ENCODE results near the gene YIPF6.
A peak's percentile ranks its signal among the peaks of the same experiment; 100 is the strongest.
"Not testable (repeated sequence)": the region's sequence is repeated elsewhere in the genome, so short reads cannot be mapped to it uniquely, and the experiment has no call there.

The YIPF6 gene

GRCh38 chrX:68462653-68463052 lies 36.2 kb upstream of the YIPF6 start:
- ChIA-PET CTCF (no interaction called here), POLR2A (no interaction called here)
- WGBS (ENCODE audit: insufficient coverage): 50% methylated on average over 2 of the region's 8 CpGs
- H3K27me3 ChIP-seq (replicated peaks in 2 of 5; ENCODE audit: control insufficient read depth in 4 of 5, insufficient read depth in 5 of 5, low read length in 4 of 5): no peaks in the 10 kb centered on the region
- peak overlapping the region in 1 of 7 experiments; percentile 35 for H3K4me3 ChIP-seq (ENCODE audit: control insufficient read depth in 1 of 7, extremely low read depth in 1 of 7, insufficient read depth in 4 of 7, low read depth in 2 of 7, low read length in 6 of 7)
- H3K9me3 ChIP-seq (ENCODE audit: control extremely low read depth in 1 of 5, control insufficient read depth in 4 of 5, insufficient read depth in 2 of 5, low read depth in 1 of 5, low read length in 4 of 5): no peaks in the 10 kb centered on the region
- H3K36me3 ChIP-seq (ENCODE audit: control insufficient read depth in 4 of 4, insufficient read depth in 4 of 4, low read length in 3 of 4): no peaks in the 10 kb centered on the region
- H3K4me1 ChIP-seq (ENCODE audit: control extremely low read depth in 1 of 4, control insufficient read depth in 4 of 4, insufficient read depth in 4 of 4, low read length in 3 of 4): no peaks in the 10 kb centered on the region
- H3K27ac ChIP-seq (ENCODE audit: insufficient read depth in 1 of 2, low read depth in 1 of 2, low read length in 2 of 2, poor library complexity in 1 of 2, severe bottlenecking in 2 of 2): no peak overlapping the region
- peak; percentile 52 to 74 (median 71) for DNase-seq

DNA sequence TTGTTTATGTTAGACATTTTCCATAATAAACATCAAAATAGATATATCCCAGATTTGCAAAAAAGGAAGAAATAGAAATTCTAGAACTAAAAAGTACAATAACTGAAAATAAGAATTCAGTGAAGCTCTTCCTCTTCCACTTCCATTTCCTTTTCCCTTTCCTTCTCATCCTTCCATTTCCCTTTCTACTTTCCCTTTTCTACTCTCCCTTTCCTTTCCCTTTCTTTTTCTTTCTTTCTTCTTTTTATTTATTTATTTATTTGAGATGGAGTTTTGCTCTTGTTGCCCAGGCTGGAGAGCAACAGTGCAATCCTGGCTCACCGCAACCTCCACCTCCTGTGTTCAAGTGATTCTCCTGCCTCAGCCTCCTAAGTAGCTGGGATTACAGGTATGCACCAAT lies 35.0 kb upstream of the YIPF6 start:
- ChIA-PET POLR2A (no interaction called here), CTCF (interaction anchor here (1.7 to 2.9 kb wide), 2 partner anchors 225 to 267 kb away, joined by 3 to 11 read pairs; no protein-coding TSS in a partner anchor)
- Histone ChIP-seq H3K36me3 (ENCODE audit: control insufficient read depth in 4 of 4, insufficient read depth in 4 of 4, low read length in 3 of 4) (no peaks in the 10 kb centered on the region), H3K4me1 (ENCODE audit: control extremely low read depth in 1 of 4, control insufficient read depth in 4 of 4, insufficient read depth in 4 of 4, low read length in 3 of 4) (no peaks in the 10 kb centered on the region), H3K27me3 (replicated peaks in 2 of 5; ENCODE audit: control insufficient read depth in 4 of 5, insufficient read depth in 5 of 5, low read length in 4 of 5) (no peaks in the 10 kb centered on the region), H3K4me3 (ENCODE audit: control insufficient read depth in 1 of 7, extremely low read depth in 1 of 7, insufficient read depth in 4 of 7, low read depth in 2 of 7, low read length in 6 of 7) (no peak overlapping the region), H3K27ac (ENCODE audit: insufficient read depth in 1 of 2, low read depth in 1 of 2, low read length in 2 of 2, poor library complexity in 1 of 2, severe bottlenecking in 2 of 2) (no peak overlapping the region), H3K9me3 (ENCODE audit: control extremely low read depth in 1 of 5, control insufficient read depth in 4 of 5, insufficient read depth in 2 of 5, low read depth in 1 of 5, low read length in 4 of 5) (no peaks in the 10 kb centered on the region)
- DNase-seq: no peak
- WGBS (ENCODE audit: insufficient coverage): 100% methylated on average over 1 of the region's 1 CpG

DNA sequence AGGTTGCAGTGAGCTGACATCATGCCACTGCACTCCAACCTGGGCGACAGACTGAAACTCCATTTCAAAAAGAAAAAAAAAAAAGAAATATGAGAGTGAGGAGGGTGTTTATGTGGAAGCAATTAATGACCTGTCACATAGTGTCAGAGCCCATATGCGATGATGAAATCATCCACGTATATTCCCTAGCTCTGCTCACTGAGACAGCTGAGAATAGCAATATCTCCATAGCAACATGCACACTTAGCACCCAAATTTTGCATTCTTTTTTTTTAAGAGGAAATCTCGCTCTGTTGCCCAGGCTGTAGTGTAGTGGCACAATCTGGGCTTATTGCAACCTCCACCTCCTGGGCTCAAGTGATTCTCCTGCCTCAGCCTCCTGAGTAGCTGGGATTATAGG lies 34.1 kb upstream of the YIPF6 start:
- 73% methylated on average over 2 of the region's 4 CpGs for WGBS (ENCODE audit: insufficient coverage)
- Histone ChIP-seq H3K27me3 (replicated peaks in 2 of 5; ENCODE audit: control insufficient read depth in 4 of 5, insufficient read depth in 5 of 5, low read length in 4 of 5) (no peaks in the 10 kb centered on the region), H3K9me3 (ENCODE audit: control extremely low read depth in 1 of 5, control insufficient read depth in 4 of 5, insufficient read depth in 2 of 5, low read depth in 1 of 5, low read length in 4 of 5) (no peaks in the 10 kb centered on the region), H3K27ac (ENCODE audit: insufficient read depth in 1 of 2, low read depth in 1 of 2, low read length in 2 of 2, poor library complexity in 1 of 2, severe bottlenecking in 2 of 2) (no peak overlapping the region), H3K4me1 (ENCODE audit: control extremely low read depth in 1 of 4, control insufficient read depth in 4 of 4, insufficient read depth in 4 of 4, low read length in 3 of 4) (no peaks in the 10 kb centered on the region), H3K36me3 (ENCODE audit: control insufficient read depth in 4 of 4, insufficient read depth in 4 of 4, low read length in 3 of 4) (no peaks in the 10 kb centered on the region), H3K4me3 (ENCODE audit: control insufficient read depth in 1 of 7, extremely low read depth in 1 of 7, insufficient read depth in 4 of 7, low read depth in 2 of 7, low read length in 6 of 7) (no peak overlapping the region)
- DNase-seq: no peak
- POLR2A ChIA-PET: no interaction called here
- CTCF ChIA-PET: interaction anchor here (1.2 to 2.9 kb wide), 3 partner anchors 226 to 268 kb away, joined by 3 to 11 read pairs (median 3); no protein-coding TSS in a partner anchor

GRCh38 chrX:68480969-68481368 lies 17.9 kb upstream of the YIPF6 start:
- 100% methylated on average over 1 of the region's 1 CpG for WGBS (ENCODE audit: insufficient coverage)
- CTCF ChIA-PET: interaction anchor here (0.6 to 1.7 kb wide), 2 partner anchors 287 to 293 kb away, joined by 3 to 4 read pairs; no protein-coding TSS in a partner anchor

GRCh38 chrX:68486198-68486597 lies 12.7 kb upstream of the YIPF6 start:
- no CpG with 5 or more reads among the region's 3 CpGs for WGBS (ENCODE audit: insufficient coverage)
- CTCF ChIA-PET; H3K4me3 ChIP-seq (ENCODE audit: control insufficient read depth in 1 of 7, extremely low read depth in 1 of 7, insufficient read depth in 4 of 7, low read depth in 2 of 7, low read length in 6 of 7): not testable (repeated sequence)

More at GRCh38 chrX:68480969-68481368, 17.9 kb upstream of the YIPF6 start:
- H3K4me3 ChIP-seq (ENCODE audit: control insufficient read depth in 1 of 7, extremely low read depth in 1 of 7, insufficient read depth in 4 of 7, low read depth in 2 of 7, low read length in 6 of 7): no peak overlapping the region
- no peaks in the 10 kb centered on the region for H3K9me3 ChIP-seq (ENCODE audit: control extremely low read depth in 1 of 5, control insufficient read depth in 4 of 5, insufficient read depth in 2 of 5, low read depth in 1 of 5, low read length in 4 of 5)
- no peaks in the 10 kb centered on the region for H3K36me3 ChIP-seq (ENCODE audit: control insufficient read depth in 4 of 4, insufficient read depth in 4 of 4, low read length in 3 of 4)
- H3K27me3 ChIP-seq (replicated peaks in 2 of 5; ENCODE audit: control insufficient read depth in 4 of 5, insufficient read depth in 5 of 5, low read length in 4 of 5): no peaks in the 10 kb centered on the region
- no peak overlapping the region for H3K27ac ChIP-seq (ENCODE audit: insufficient read depth in 1 of 2, low read depth in 1 of 2, low read length in 2 of 2, poor library complexity in 1 of 2, severe bottlenecking in 2 of 2)
- DNase-seq: no peak
- POLR2A ChIA-PET: no interaction called here
- H3K4me1 ChIP-seq (ENCODE audit: control extremely low read depth in 1 of 4, control insufficient read depth in 4 of 4, insufficient read depth in 4 of 4, low read length in 3 of 4): no peaks in the 10 kb centered on the region

GRCh38 chrX:68487254-68487653 lies 11.6 kb upstream of the YIPF6 start:
- ChIA-PET POLR2A (no interaction called here), CTCF (no interaction called here)
- Histone ChIP-seq H3K4me3 (ENCODE audit: control insufficient read depth in 1 of 7, extremely low read depth in 1 of 7, insufficient read depth in 4 of 7, low read depth in 2 of 7, low read length in 6 of 7) (no peak overlapping the region), H3K27me3 (replicated peaks in 2 of 5; ENCODE audit: control insufficient read depth in 4 of 5, insufficient read depth in 5 of 5, low read length in 4 of 5) (peaks cover 0 to 3% (median 0%) of the 10 kb centered on the region in 5 experiments), H3K36me3 (ENCODE audit: control insufficient read depth in 4 of 4, insufficient read depth in 4 of 4, low read length in 3 of 4) (no peaks in the 10 kb centered on the region), H3K4me1 (ENCODE audit: control extremely low read depth in 1 of 4, control insufficient read depth in 4 of 4, insufficient read depth in 4 of 4, low read length in 3 of 4) (no peaks in the 10 kb centered on the region), H3K27ac (ENCODE audit: insufficient read depth in 1 of 2, low read depth in 1 of 2, low read length in 2 of 2, poor library complexity in 1 of 2, severe bottlenecking in 2 of 2) (no peak overlapping the region), H3K9me3 (ENCODE audit: control extremely low read depth in 1 of 5, control insufficient read depth in 4 of 5, insufficient read depth in 2 of 5, low read depth in 1 of 5, low read length in 4 of 5) (no peaks in the 10 kb centered on the region)
- DNase-seq: no peak
- 57% methylated on average over 4 of the region's 4 CpGs for WGBS (ENCODE audit: insufficient coverage)

More at GRCh38 chrX:68486198-68486597, 12.7 kb upstream of the YIPF6 start:
- H3K4me1 ChIP-seq (ENCODE audit: control extremely low read depth in 1 of 4, control insufficient read depth in 4 of 4, insufficient read depth in 4 of 4, low read length in 3 of 4); H3K9me3 ChIP-seq (ENCODE audit: control extremely low read depth in 1 of 5, control insufficient read depth in 4 of 5, insufficient read depth in 2 of 5, low read depth in 1 of 5, low read length in 4 of 5); H3K27me3 ChIP-seq (replicated peaks in 2 of 5; ENCODE audit: control insufficient read depth in 4 of 5, insufficient read depth in 5 of 5, low read length in 4 of 5); POLR2A ChIA-PET; H3K36me3 ChIP-seq (ENCODE audit: control insufficient read depth in 4 of 4, insufficient read depth in 4 of 4, low read length in 3 of 4); H3K27ac ChIP-seq (ENCODE audit: insufficient read depth in 1 of 2, low read depth in 1 of 2, low read length in 2 of 2, poor library complexity in 1 of 2, severe bottlenecking in 2 of 2); DNase-seq: not testable (repeated sequence)

- no peak for DNase-seq
- ChIA-PET CTCF (no interaction called here), POLR2A (no interaction called here)
- H3K9me3 ChIP-seq (ENCODE audit: control extremely low read depth in 1 of 5, control insufficient read depth in 4 of 5, insufficient read depth in 2 of 5, low read depth in 1 of 5, low read length in 4 of 5): no peaks in the 10 kb centered on the region
- H3K4me1 ChIP-seq (ENCODE audit: control extremely low read depth in 1 of 4, control insufficient read depth in 4 of 4, insufficient read depth in 4 of 4, low read length in 3 of 4): no peaks in the 10 kb centered on the region
- WGBS (ENCODE audit: insufficient coverage): 90% methylated on average over 1 of the region's 1 CpG
- H3K27me3 ChIP-seq (replicated peaks in 2 of 5; ENCODE audit: control insufficient read depth in 4 of 5, insufficient read depth in 5 of 5, low read length in 4 of 5): peaks cover 0 to 3% (median 0%) of the 10 kb centered on the region in 5 experiments
- H3K36me3 ChIP-seq (ENCODE audit: control insufficient read depth in 4 of 4, insufficient read depth in 4 of 4, low read length in 3 of 4): no peaks in the 10 kb centered on the region
- H3K4me3 ChIP-seq (ENCODE audit: control insufficient read depth in 1 of 7, extremely low read depth in 1 of 7, insufficient read depth in 4 of 7, low read depth in 2 of 7, low read length in 6 of 7): no peak overlapping the region
- no peak overlapping the region for H3K27ac ChIP-seq (ENCODE audit: insufficient read depth in 1 of 2, low read depth in 1 of 2, low read length in 2 of 2, poor library complexity in 1 of 2, severe bottlenecking in 2 of 2)
Observed at GRCh38 chrX:68487924-68488323, 10.9 kb upstream of the YIPF6 start.
